ENCODE data around the gene FMNL3. TPM values are rescaled to one million over a fixed set of nuclear protein-coding genes. Genes with fewer than 3 reads are reported as not detected.

Gene FMNL3
- total RNA-seq, 1 donor from 2014 or later, result 11.0 TPM

DNA sequence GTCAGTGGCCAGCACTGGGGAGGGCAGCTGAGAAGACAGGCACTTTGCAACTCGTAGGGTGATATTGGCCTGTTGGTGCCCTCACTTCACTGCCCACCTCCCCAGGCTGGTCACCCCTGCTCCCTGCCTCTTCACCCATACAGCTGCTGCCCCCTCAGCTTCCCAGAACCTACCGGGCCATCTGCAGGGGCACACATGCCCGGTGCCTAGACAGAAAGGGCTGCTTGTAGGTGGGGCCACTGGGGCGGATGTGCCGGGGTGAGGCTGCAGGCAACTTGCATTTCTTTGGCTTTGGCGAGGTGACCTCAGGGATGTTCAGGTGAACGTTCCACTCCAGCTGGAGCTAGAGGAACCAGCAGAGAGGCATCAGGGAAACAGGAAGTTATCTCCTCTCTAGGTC lies 118.9 kb downstream of the FMNL3 start:
- DNase-seq (ENCODE audit: extremely low spot score in 2 of 2), result no peak
- Histone ChIP-seq H3K4me3 (no peak overlapping the region), H3K36me3 (no peaks in the 10 kb centered on the region), H3K27ac (no peak overlapping the region), H3K9me3 (no peaks in the 10 kb centered on the region), H3K27me3 (no peaks in the 10 kb centered on the region), H3K4me1 (peaks cover 15% of the 10 kb centered on the region)
- no peak for TF ChIP-seq CTCF (IDR thresholded peaks at IDR 0.05)
- TF ChIP-seq POLR2A (IDR thresholded peaks at IDR 0.05), result no peak
- no peak for TF ChIP-seq POLR2AphosphoS5 (IDR thresholded peaks at IDR 0.05; ENCODE audit: insufficient read depth in 1 of 2, low read depth in 1 of 2)
- intact Hi-C loops (cut with DNase I), result no loop called here

DNA sequence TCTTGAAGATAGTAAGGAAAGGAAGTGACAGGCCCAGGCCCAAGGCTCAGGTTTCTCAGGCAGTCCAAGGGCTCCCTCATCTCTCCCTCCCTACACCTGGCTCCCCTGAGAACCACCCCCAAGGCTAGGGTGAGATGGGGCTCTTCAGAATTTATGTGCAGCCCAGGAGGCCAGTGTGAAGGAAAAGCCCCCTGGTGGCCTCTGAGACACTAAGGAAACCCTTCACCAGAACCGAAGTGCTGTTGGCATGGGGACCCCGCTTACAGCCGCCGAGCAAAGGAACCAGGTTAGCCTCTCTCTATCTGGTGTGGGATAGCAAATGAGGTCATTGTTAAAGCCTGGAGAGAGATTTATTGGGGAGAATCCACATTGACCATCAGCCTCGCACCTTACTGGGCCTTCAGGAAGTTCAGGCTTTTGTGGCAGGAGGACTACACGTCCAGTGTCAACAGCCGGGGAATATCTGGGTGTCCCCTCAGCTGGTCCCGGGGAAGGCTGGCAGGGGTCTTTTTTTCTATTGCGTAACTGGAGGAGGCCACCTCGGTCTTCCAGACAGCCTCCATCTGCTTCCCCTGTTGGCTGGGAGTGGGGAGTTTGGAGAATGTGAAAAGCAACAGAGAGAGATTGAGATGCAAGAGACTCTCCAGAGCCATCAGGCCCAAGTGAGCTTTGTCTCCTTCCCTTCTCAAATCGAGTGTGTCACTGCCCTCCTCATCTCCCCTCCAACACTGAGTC lies 119.9 kb downstream of the FMNL3 start:
- Histone ChIP-seq H3K27me3 (no peaks in the 10 kb centered on the region), H3K4me1 (peaks cover 24% of the 10 kb centered on the region), H3K9me3 (no peaks in the 10 kb centered on the region), H3K36me3 (no peaks in the 10 kb centered on the region), H3K4me3 (no peak overlapping the region), H3K27ac (no peak overlapping the region)
- intact Hi-C loops (cut with DNase I), result no loop called here
- DNase-seq (ENCODE audit: extremely low spot score in 2 of 2), result no peak
- TF ChIP-seq POLR2AphosphoS5 (IDR thresholded peaks at IDR 0.05; ENCODE audit: insufficient read depth in 1 of 2, low read depth in 1 of 2), result no peak
- no peak for TF ChIP-seq CTCF (IDR thresholded peaks at IDR 0.05)
- TF ChIP-seq POLR2A (IDR thresholded peaks at IDR 0.05), result no peak

Small RNA genes within 50 kb of the gene (small RNA-seq; reads per million reads assigned to genes)
- gene AC020612.2 (not detected), gene HIGD1AP9 (not detected), gene POLR2KP1 (not detected), gene RNU6-834P (not detected)

Other genes with a start within 250 kb of the FMNL3 start
- not detected for gene KCNH3, start 168.4 kb downstream of the FMNL3 start, total RNA-seq
- 40.8 TPM for gene MCRS1, start 139.3 kb downstream of the FMNL3 start, total RNA-seq
- not detected for gene FAM186B, start 101.8 kb downstream of the FMNL3 start, total RNA-seq
- 22.1 TPM for gene PRPF40B, start 83.8 kb downstream of the FMNL3 start, total RNA-seq
- 240 TPM for gene TMBIM6, start 34.2 kb upstream of the FMNL3 start, total RNA-seq
- 15.7 TPM for gene NCKAP5L, start 121.0 kb upstream of the FMNL3 start, total RNA-seq
- gene BCDIN3D, start 135.7 kb upstream of the FMNL3 start, total RNA-seq, result 2.7 TPM
- gene FAIM2, start 196.5 kb upstream of the FMNL3 start, total RNA-seq, result 19.4 TPM
- not detected for gene AQP2, start 243.3 kb upstream of the FMNL3 start, total RNA-seq

All from vagina (tissue), 2 donors.